Keratinocyte (primary cell): ENCODE measurements around the gene PRKD2.

Experiments used
- CTCF ChIP-seq, 3 experiments: IDR thresholded peaks in 1 of 3; conservative IDR thresholded peaks in 1 of 3; optimal IDR thresholded peaks in 1 of 3; 2 replicates in 2 of 3; 3 replicates in 1 of 3; pipeline versions ENCODE3 to v1.5.1; 2011; ENCODE audit warnings: low read length in 3 of 3, mild to moderate bottlenecking in 3 of 3, moderate library complexity in 2 of 3, control low read depth in 1 of 3, inconsistent platforms in 1 of 3; ENCODE audit not compliant: insufficient read depth in 2 of 3; ENCODE audit errors: extremely low read depth in 1 of 3
- EZH2 ChIP-seq: IDR thresholded peaks from one replicate; pipeline ENCODE4 v1.6.1; 2012; ENCODE audit warnings: inconsistent platforms, mild to moderate bottlenecking, low read length, moderate library complexity

- TF ChIP-seq CTCF (optimal IDR thresholded peaks at IDR 0.05 in 1 of 3, IDR thresholded peaks at IDR 0.05 in 1 of 3, conservative IDR thresholded peaks at IDR 0.05 in 1 of 3; ENCODE audit: extremely low read depth in 1 of 3, insufficient read depth in 2 of 3, low read length in 3 of 3) (no peak), EZH2 (no peak)
Measured at GRCh38 chr19:46654621-46655152, 62.2 kb downstream of the PRKD2 start.
